Endothelial cell of umbilical vein (primary cell): ENCODE data around the gene TBX4. TPM values are rescaled to one million over a fixed set of nuclear protein-coding genes. Genes with fewer than 3 reads are reported as not detected.

Experiments used
- BruUV-seq: library from RNA; stranded (reverse); fragments of 400-500 nt; replicated peaks from 2 replicates; lab custom pipeline; 2021; lab: Mats Ljungman, UMichigan
- CTCF ChIA-PET: fragments of 300-600, 350-600 bp; sonication (Branson Sonifier 250); formaldehyde crosslinking; loops from one replicate; lab custom pipeline; 2021; ENCODE audit warnings: antibody characterized with exemption, inconsistent platforms; lab: Charles Lee
- POLR2A ChIA-PET: fragments of 300-600, 350-600 bp; sonication (Branson Sonifier 250); formaldehyde crosslinking; loops from one replicate; lab custom pipeline; 2021; ENCODE audit warnings: antibody characterized with exemption, inconsistent platforms; lab: Charles Lee
- DNase-seq: peaks from one replicate; pipeline ENCODE4 v3.0.0-alpha.2; 2011; ENCODE audit warnings: low read depth, low spot score
- FAIRE-seq: peaks from 2 replicates; lab custom pipeline; 2011; peaks lifted over from hg19 to GRCh38; lab: Jason Lieb, UNC
- H2AFZ ChIP-seq: 2 replicates; pipeline ENCODE4 v1.6.0; 2012; ENCODE audit warnings: low read depth, low read length, control low read depth, inconsistent platforms
- H3K27ac ChIP-seq: 2 replicates; pipeline ENCODE4 v1.5.1; 2011; ENCODE audit warnings: low read depth, mild to moderate bottlenecking, control low read depth, low read length, moderate library complexity; ENCODE audit not compliant: insufficient read depth
- H3K27me3 ChIP-seq, 2 experiments: 2 replicates each; pipeline versions ENCODE4 v1.6.0 to v1.6.1; 2011; ENCODE audit warnings: low read length in 2 of 2, mixed read lengths in 1 of 2; ENCODE audit not compliant: control insufficient read depth in 2 of 2, insufficient read depth in 2 of 2
- H3K36me3 ChIP-seq, 2 experiments: 2 replicates in 1 of 2; 3 replicates in 1 of 2; pipeline ENCODE4 v1.5.1; 2011; ENCODE audit warnings: low read length in 2 of 2, mild to moderate bottlenecking in 1 of 2, moderate library complexity in 1 of 2; ENCODE audit not compliant: control insufficient read depth in 2 of 2, insufficient read depth in 2 of 2; ENCODE audit errors: extremely low read depth in 1 of 2
- H3K4me1 ChIP-seq: 3 replicates; pipeline ENCODE4 v1.5.1; 2011; ENCODE audit warnings: mild to moderate bottlenecking, low read length; ENCODE audit not compliant: control insufficient read depth, insufficient read depth; ENCODE audit errors: extremely low read depth
- H3K4me2 ChIP-seq: 2 replicates; pipeline ENCODE4 v1.6.1; 2011; ENCODE audit warnings: low read length, control low read depth, mixed read lengths; ENCODE audit not compliant: insufficient read depth
- H3K4me3 ChIP-seq, 3 experiments: fragments of 200-600 bp in 1 of 3; sonication (generic), shearing (Covaris generic) in 1 of 3; replicated peaks in 1 of 3; 2 replicates each; pipeline ENCODE4 v1.5.1; 2011 to 2016; ENCODE audit warnings: control low read depth in 3 of 3, low read length in 3 of 3, mild to moderate bottlenecking in 2 of 3, inconsistent platforms in 1 of 3, low read depth in 1 of 3, moderate library complexity in 1 of 3; ENCODE audit not compliant: insufficient read depth in 1 of 3
- H3K79me2 ChIP-seq: 2 replicates; pipeline ENCODE4 v1.6.0; 2012; ENCODE audit warnings: low read length, inconsistent platforms; ENCODE audit not compliant: control insufficient read depth, insufficient read depth
- H3K9ac ChIP-seq: replicated peaks from 2 replicates; pipeline ENCODE3; 2011; ENCODE audit warnings: low read length, control low read depth; ENCODE audit not compliant: insufficient read depth; ENCODE audit errors: extremely low read depth
- H3K9me1 ChIP-seq: replicated peaks from 3 replicates; pipeline ENCODE4 v1.6.0; 2011; ENCODE audit warnings: mild to moderate bottlenecking, low read length; ENCODE audit not compliant: control insufficient read depth, insufficient read depth; ENCODE audit errors: extremely low read depth
- H3K9me3 ChIP-seq: replicated peaks from 2 replicates; pipeline ENCODE4 v1.5.1; 2012; ENCODE audit warnings: low read length, inconsistent platforms; ENCODE audit not compliant: control insufficient read depth, insufficient read depth
- H4K20me1 ChIP-seq: replicated peaks from 2 replicates; pipeline ENCODE3; 2011; ENCODE audit warnings: mild to moderate bottlenecking, low read length; ENCODE audit not compliant: control insufficient read depth, insufficient read depth; ENCODE audit errors: extremely low read depth
- EZH2 ChIP-seq: IDR thresholded peaks from 2 replicates; pipeline ENCODE4 v1.6.1; 2012; ENCODE audit warnings: borderline replicate concordance, low read depth, mild to moderate bottlenecking, moderate library complexity, low read length, inconsistent platforms; ENCODE audit not compliant: severe bottlenecking
- FOS ChIP-seq: IDR thresholded peaks from 2 replicates; pipeline ENCODE4 v1.6.1; 2011; ENCODE audit warnings: mild to moderate bottlenecking, low read length, moderate library complexity, borderline replicate concordance; ENCODE audit not compliant: insufficient read depth
- GATA2 ChIP-seq: IDR thresholded peaks from 2 replicates; pipeline ENCODE4 v1.7.0; 2011; ENCODE audit warnings: low read depth, mild to moderate bottlenecking, moderate library complexity, mixed read lengths, low read length; ENCODE audit not compliant: insufficient read length, insufficient read depth
- JUN ChIP-seq: IDR thresholded peaks from 2 replicates; pipeline ENCODE4 v1.6.1; 2011; ENCODE audit warnings: borderline replicate concordance, low read depth; ENCODE audit not compliant: insufficient read length, insufficient read depth
- MYC ChIP-seq: IDR thresholded peaks from one replicate; pipeline ENCODE4 v1.6.1; 2011; ENCODE audit warnings: mild to moderate bottlenecking, low read depth, low read length
- POLR2A ChIP-seq: IDR thresholded peaks from 2 replicates; pipeline ENCODE4 v1.6.1; 2012; ENCODE audit warnings: low read depth, mild to moderate bottlenecking, control low read depth, low read length
- POLR2AphosphoS5 ChIP-seq: IDR thresholded peaks from 2 replicates; pipeline ENCODE4 v1.6.1; 2012; ENCODE audit warnings: low read depth, mild to moderate bottlenecking, control low read depth, low read length, moderate library complexity; ENCODE audit not compliant: insufficient read depth
- dilution Hi-C: fragments of 300-500 bp; cut with MboI; formaldehyde crosslinking; loops from one replicate; pipeline ENCODE4 v1.15.0; 2019; ENCODE audit warnings: low sequenced_read_pairs; ENCODE audit not compliant: extremely low pct_ligation_motif_present
- intact Hi-C: fragments of 100-400 bp; cut with micrococcal nuclease; formaldehyde crosslinking; loops from one replicate; pipeline ENCODE4 v1.10.0; 2022
- polyA plus RNA-seq, 4 experiments: library from polyadenylated mRNA; depleted of rRNA in 3 of 4; stranded (reverse) in 3 of 4; unstranded in 1 of 4; fragments of >200 nt; gene quantifications; 2 replicates each; pipeline versions ENCODE4 v1.2.1 to v1.2.3, GENCODE V29; 2011 to 2012; ENCODE audit warnings: missing spikeins in 1 of 4
- total RNA-seq: library from RNA; stranded (reverse); gene quantifications from 2 replicates; pipeline ENCODE4 v1.2.3, GENCODE V29; 2021
- TF ChIP-seq, protein P1 (sequence below), 2 donors: IDR thresholded peaks; 1 replicate in 1 of 2; 2 replicates in 1 of 2; pipeline ENCODE4 v1.5.1; 2011; ENCODE audit warnings: low read length in 2 of 2, mild to moderate bottlenecking in 2 of 2, moderate library complexity in 2 of 2, control low read depth in 1 of 2, inconsistent platforms in 1 of 2, low read depth in 1 of 2; ENCODE audit not compliant: insufficient read depth in 1 of 2; ENCODE audit errors: extremely low read depth in 1 of 2
- TF ChIP-seq, protein P2 (sequence below): IDR thresholded peaks from 2 replicates; pipeline ENCODE4 v1.6.1; 2011; ENCODE audit not compliant: insufficient read depth, insufficient read length

The TBX4 gene
- total and polyA plus RNA-seq, 2 donors (not counting 3 experiments of a cell fraction or from before 2014, with no cell fraction given) = not detected

DNA sequence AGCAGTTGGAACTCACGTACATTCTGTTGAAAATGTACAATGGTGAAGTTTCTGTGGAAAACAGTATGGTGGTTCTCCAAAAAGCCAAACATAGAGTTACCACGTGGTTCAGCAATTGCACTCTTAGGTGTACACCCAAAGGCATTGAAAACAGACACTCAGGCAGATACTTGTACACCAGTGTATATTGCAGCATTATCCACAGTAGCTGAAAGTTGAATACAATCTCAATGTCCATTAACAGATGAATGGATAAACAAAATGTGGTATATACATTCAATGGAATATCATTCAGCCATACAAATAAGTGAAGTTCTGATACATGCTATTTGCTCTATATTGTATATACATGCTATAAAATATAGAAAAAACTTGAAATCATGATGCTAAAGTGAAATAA lies 29.4 kb upstream of the TBX4 start:
- H3K4me3 ChIP-seq = no peak overlapping the region
- no peak for DNase-seq
- H3K9me3 ChIP-seq = no peaks in the 10 kb centered on the region
- TF ChIP-seq GATA2 (no peak), MYC (no peak), POLR2A (no peak), EZH2 (no peak), JUN (no peak), POLR2AphosphoS5 (no peak), FOS (no peak)
- TF ChIP-seq, protein P1, sequence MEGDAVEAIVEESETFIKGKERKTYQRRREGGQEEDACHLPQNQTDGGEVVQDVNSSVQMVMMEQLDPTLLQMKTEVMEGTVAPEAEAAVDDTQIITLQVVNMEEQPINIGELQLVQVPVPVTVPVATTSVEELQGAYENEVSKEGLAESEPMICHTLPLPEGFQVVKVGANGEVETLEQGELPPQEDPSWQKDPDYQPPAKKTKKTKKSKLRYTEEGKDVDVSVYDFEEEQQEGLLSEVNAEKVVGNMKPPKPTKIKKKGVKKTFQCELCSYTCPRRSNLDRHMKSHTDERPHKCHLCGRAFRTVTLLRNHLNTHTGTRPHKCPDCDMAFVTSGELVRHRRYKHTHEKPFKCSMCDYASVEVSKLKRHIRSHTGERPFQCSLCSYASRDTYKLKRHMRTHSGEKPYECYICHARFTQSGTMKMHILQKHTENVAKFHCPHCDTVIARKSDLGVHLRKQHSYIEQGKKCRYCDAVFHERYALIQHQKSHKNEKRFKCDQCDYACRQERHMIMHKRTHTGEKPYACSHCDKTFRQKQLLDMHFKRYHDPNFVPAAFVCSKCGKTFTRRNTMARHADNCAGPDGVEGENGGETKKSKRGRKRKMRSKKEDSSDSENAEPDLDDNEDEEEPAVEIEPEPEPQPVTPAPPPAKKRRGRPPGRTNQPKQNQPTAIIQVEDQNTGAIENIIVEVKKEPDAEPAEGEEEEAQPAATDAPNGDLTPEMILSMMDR (IDR thresholded peaks at IDR 0.05; ENCODE audit: extremely low read depth in 1 of 2, insufficient read depth in 1 of 2, low read depth in 1 of 2, low read length in 2 of 2) = no peak
- TF ChIP-seq, protein P2, sequence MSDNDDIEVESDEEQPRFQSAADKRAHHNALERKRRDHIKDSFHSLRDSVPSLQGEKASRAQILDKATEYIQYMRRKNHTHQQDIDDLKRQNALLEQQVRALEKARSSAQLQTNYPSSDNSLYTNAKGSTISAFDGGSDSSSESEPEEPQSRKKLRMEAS = no peak
- no peak for FAIRE-seq
- no TSS peak for BruUV-seq
- H3K9me1 ChIP-seq = no peaks in the 10 kb centered on the region
- no peaks in the 10 kb centered on the region for H4K20me1 ChIP-seq
- H3K79me2 ChIP-seq = no peaks in the 10 kb centered on the region
- dilution Hi-C loops = no loop called here
- no peak overlapping the region for H3K27ac ChIP-seq
- POLR2A ChIA-PET = no interaction called here
- H3K4me1 ChIP-seq = no peaks in the 10 kb centered on the region
- H2AFZ ChIP-seq = no peak overlapping the region
- peaks cover 12 to 20% of the 10 kb centered on the region in 2 experiments for H3K27me3 ChIP-seq
- CTCF ChIA-PET = interaction anchor here (3.1 kb wide), 1 partner anchor 12 kb away, joined by 16 read pairs; no protein-coding TSS in a partner anchor
- no peaks in the 10 kb centered on the region for H3K36me3 ChIP-seq
- H3K9ac ChIP-seq = no peak overlapping the region
- H3K4me2 ChIP-seq = no peak overlapping the region
- intact Hi-C loops = no loop called here
